SK-N-SH treated with all-trans-retinoic acid at 6 μM for 48 hours (cell line): ENCODE results near the gene MED12.

Experiments used
- BACH2 ChIP-seq: fragments of 250-450 bp; sonication (Bioruptor Pico); IDR thresholded peaks from 2 replicates; pipeline ENCODE4 v1.9.0; 2021; ENCODE audit warnings: mild to moderate bottlenecking, borderline replicate concordance
- CSRNP3 ChIP-seq: fragments of 250-450 bp; sonication (Bioruptor Pico); IDR thresholded peaks from 2 replicates; pipeline ENCODE4 v1.5.1; 2021; ENCODE audit warnings: mild to moderate bottlenecking, moderate library complexity
- PATZ1 ChIP-seq: fragments of 250-450 bp; sonication (Bioruptor Pico); IDR thresholded peaks from 2 replicates; pipeline ENCODE4 v1.8.0; 2020; ENCODE audit warnings: mild to moderate bottlenecking, moderate library complexity, borderline replicate concordance
- RARB ChIP-seq: fragments of 250-450 bp; sonication (Bioruptor Pico); IDR thresholded peaks from 2 replicates; pipeline ENCODE4 v1.8.0; 2021; ENCODE audit warnings: mild to moderate bottlenecking, moderate library complexity
- SNAI2 ChIP-seq: fragments of 250-450 bp; sonication (Bioruptor Pico); IDR thresholded peaks from 2 replicates; pipeline ENCODE4 v1.5.0; 2020; ENCODE audit warnings: mild to moderate bottlenecking, moderate library complexity
- TCF4 ChIP-seq: fragments of 250-450 bp; sonication (Bioruptor Pico); IDR thresholded peaks from 2 replicates; pipeline ENCODE4 v1.8.0; 2021; ENCODE audit warnings: mild to moderate bottlenecking, moderate library complexity, borderline replicate concordance
- TOX ChIP-seq: fragments of 250-450 bp; sonication (Bioruptor Pico); IDR thresholded peaks from 2 replicates; pipeline ENCODE4 v1.8.0; 2021; ENCODE audit warnings: mild to moderate bottlenecking, moderate library complexity, borderline replicate concordance
- TSHZ2 ChIP-seq: fragments of 250-450 bp; sonication (Bioruptor Pico); IDR thresholded peaks from 2 replicates; pipeline ENCODE4 v1.5.0; 2020; ENCODE audit warnings: mild to moderate bottlenecking, moderate library complexity
- ZFP30 ChIP-seq: fragments of 450-650 bp; formaldehyde crosslinking; IDR thresholded peaks from 2 replicates; pipeline ENCODE4 v1.5.0; 2022; ENCODE audit warnings: mild to moderate bottlenecking, moderate library complexity
- TF ChIP-seq, protein P1 (sequence below): fragments of 250-450 bp; sonication (Bioruptor Pico); IDR thresholded peaks from 2 replicates; pipeline ENCODE4 v1.5.1; 2020; ENCODE audit warnings: low read depth, mild to moderate bottlenecking, moderate library complexity

DNA sequence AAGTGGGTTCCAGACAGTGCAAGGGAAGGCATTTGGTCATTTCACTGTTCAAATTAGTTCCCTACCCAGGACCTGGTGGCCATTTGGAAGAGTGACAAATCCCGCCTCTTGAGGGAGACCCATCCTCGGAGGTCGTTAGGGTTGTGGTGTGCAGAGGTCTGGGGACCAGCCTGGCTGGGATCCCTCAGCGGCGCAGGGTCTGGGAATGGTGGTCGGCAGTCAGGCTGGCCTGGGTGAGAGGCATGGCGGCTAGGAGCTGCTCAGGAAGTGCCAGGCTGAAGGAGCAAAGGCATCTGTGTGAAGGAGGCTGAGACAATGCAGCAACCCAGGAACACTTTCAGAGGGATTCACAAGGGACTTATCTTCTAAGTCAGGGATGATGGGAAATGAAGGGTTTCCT, 33.0 kb downstream of the MED12 start:
- no peak for TF ChIP-seq TOX (CRISPR knock-in tag)
- TF ChIP-seq PATZ1 (CRISPR knock-in tag): no peak
- TF ChIP-seq SNAI2: no peak
- TF ChIP-seq TCF4: no peak
- TF ChIP-seq CSRNP3 (CRISPR knock-in tag): no peak
- TF ChIP-seq RARB (CRISPR knock-in tag): no peak
- no peak for TF ChIP-seq TSHZ2 (CRISPR knock-in tag)
- TF ChIP-seq ZFP30 (CRISPR knock-in tag): no peak
- TF ChIP-seq, protein P1, sequence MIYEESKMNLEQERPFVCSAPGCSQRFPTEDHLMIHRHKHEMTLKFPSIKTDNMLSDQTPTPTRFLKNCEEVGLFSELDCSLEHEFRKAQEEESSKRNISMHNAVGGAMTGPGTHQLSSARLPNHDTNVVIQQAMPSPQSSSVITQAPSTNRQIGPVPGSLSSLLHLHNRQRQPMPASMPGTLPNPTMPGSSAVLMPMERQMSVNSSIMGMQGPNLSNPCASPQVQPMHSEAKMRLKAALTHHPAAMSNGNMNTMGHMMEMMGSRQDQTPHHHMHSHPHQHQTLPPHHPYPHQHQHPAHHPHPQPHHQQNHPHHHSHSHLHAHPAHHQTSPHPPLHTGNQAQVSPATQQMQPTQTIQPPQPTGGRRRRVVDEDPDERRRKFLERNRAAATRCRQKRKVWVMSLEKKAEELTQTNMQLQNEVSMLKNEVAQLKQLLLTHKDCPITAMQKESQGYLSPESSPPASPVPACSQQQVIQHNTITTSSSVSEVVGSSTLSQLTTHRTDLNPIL (CRISPR knock-in tag): no peak
- no peak for TF ChIP-seq BACH2 (CRISPR knock-in tag)
